OCI-LY3 (cell line): ENCODE measurements around the gene PGAP6.

ENCODE experiments used
- EZH2phosphoT487 ChIP-seq: fragments of 200-600 bp; shearing (Covaris generic); IDR thresholded peaks from 2 replicates; pipeline ENCODE4 v1.6.1; 2018; ENCODE audit warnings: antibody characterized with exemption, mixed run types, low read depth
- TF ChIP-seq, protein P1 (sequence below): fragments of 200-600, 300-600 bp; sonication (generic); IDR thresholded peaks from 2 replicates; pipeline ENCODE4 v1.5.1; 2014; ENCODE audit warnings: antibody characterized with exemption, low read length, low read depth

- TF ChIP-seq, protein P1, sequence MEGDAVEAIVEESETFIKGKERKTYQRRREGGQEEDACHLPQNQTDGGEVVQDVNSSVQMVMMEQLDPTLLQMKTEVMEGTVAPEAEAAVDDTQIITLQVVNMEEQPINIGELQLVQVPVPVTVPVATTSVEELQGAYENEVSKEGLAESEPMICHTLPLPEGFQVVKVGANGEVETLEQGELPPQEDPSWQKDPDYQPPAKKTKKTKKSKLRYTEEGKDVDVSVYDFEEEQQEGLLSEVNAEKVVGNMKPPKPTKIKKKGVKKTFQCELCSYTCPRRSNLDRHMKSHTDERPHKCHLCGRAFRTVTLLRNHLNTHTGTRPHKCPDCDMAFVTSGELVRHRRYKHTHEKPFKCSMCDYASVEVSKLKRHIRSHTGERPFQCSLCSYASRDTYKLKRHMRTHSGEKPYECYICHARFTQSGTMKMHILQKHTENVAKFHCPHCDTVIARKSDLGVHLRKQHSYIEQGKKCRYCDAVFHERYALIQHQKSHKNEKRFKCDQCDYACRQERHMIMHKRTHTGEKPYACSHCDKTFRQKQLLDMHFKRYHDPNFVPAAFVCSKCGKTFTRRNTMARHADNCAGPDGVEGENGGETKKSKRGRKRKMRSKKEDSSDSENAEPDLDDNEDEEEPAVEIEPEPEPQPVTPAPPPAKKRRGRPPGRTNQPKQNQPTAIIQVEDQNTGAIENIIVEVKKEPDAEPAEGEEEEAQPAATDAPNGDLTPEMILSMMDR = no peak
- no peak for TF ChIP-seq EZH2phosphoT487
These were observed 44.3 kb downstream of the PGAP6 start for GRCh38 chr16:337437-337836.
